NB4 (cell line): Measurements from ENCODE around the gene RPTN.

Experiments used
- DNase-seq: peaks from one replicate; pipeline ENCODE4 v3.0.0; 2010; ENCODE audit warnings: low read depth
- H3K4me3 ChIP-seq: one replicate; pipeline ENCODE4 v1.5.1; 2011; ENCODE audit warnings: mild to moderate bottlenecking, low read depth, low read length, moderate library complexity
- MAX ChIP-seq: IDR thresholded peaks from 2 replicates; pipeline ENCODE4 v1.6.1; 2011; ENCODE audit warnings: low read depth, low read length
- MYC ChIP-seq: IDR thresholded peaks from 2 replicates; pipeline ENCODE4 v1.6.1; 2011; ENCODE audit warnings: low read depth, low read length
- POLR2A ChIP-seq: IDR thresholded peaks from 2 replicates; pipeline ENCODE4 v1.6.1; 2011; ENCODE audit warnings: mild to moderate bottlenecking; ENCODE audit not compliant: insufficient read length; ENCODE audit errors: extremely low read depth
- TF ChIP-seq, protein P1 (sequence below): IDR thresholded peaks from one replicate; pipeline ENCODE4 v1.5.1; 2012; ENCODE audit warnings: low read depth, low read length

RPTN gene, protein sequence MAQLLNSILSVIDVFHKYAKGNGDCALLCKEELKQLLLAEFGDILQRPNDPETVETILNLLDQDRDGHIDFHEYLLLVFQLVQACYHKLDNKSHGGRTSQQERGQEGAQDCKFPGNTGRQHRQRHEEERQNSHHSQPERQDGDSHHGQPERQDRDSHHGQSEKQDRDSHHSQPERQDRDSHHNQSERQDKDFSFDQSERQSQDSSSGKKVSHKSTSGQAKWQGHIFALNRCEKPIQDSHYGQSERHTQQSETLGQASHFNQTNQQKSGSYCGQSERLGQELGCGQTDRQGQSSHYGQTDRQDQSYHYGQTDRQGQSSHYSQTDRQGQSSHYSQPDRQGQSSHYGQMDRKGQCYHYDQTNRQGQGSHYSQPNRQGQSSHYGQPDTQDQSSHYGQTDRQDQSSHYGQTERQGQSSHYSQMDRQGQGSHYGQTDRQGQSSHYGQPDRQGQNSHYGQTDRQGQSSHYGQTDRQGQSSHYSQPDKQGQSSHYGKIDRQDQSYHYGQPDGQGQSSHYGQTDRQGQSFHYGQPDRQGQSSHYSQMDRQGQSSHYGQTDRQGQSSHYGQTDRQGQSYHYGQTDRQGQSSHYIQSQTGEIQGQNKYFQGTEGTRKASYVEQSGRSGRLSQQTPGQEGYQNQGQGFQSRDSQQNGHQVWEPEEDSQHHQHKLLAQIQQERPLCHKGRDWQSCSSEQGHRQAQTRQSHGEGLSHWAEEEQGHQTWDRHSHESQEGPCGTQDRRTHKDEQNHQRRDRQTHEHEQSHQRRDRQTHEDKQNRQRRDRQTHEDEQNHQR

GRCh38 chr1:152159144-152159543, at the start of gene RPTN:
TSS of gene RPTN (minus strand) at chr1:152159228. CDS start at chr1:152157889, 1,339 bp downstream.
- H3K4me3 ChIP-seq = no peak within 1 kb of the TSS
- no peak for DNase-seq
- TF ChIP-seq POLR2A = no peak
- TF ChIP-seq MAX = no peak
- no peak for TF ChIP-seq MYC
- TF ChIP-seq, protein P1, sequence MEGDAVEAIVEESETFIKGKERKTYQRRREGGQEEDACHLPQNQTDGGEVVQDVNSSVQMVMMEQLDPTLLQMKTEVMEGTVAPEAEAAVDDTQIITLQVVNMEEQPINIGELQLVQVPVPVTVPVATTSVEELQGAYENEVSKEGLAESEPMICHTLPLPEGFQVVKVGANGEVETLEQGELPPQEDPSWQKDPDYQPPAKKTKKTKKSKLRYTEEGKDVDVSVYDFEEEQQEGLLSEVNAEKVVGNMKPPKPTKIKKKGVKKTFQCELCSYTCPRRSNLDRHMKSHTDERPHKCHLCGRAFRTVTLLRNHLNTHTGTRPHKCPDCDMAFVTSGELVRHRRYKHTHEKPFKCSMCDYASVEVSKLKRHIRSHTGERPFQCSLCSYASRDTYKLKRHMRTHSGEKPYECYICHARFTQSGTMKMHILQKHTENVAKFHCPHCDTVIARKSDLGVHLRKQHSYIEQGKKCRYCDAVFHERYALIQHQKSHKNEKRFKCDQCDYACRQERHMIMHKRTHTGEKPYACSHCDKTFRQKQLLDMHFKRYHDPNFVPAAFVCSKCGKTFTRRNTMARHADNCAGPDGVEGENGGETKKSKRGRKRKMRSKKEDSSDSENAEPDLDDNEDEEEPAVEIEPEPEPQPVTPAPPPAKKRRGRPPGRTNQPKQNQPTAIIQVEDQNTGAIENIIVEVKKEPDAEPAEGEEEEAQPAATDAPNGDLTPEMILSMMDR = no peak

DNA sequence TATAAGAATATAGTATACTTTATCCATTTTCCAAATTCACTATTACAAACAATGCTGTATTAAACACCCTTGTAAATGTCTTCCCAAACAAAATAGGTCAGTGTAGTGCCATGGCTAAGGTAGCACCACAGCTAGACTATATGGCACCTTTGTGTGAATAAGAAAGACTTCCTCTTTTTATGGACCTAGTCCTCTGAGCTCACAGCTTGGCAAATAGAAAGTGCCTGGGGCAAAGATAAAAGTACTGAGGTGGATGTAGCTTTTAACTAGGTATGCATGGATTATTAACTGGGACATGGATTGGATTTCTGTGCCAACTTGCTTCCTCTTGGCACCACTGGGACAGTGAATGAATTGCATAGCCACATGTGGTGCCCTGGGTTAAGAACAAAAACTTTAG, 40.0 kb upstream of the RPTN start:
- TF ChIP-seq, protein P1 = no peak
- TF ChIP-seq MAX (no peak), POLR2A (no peak), MYC (no peak)
- no peak overlapping the region for H3K4me3 ChIP-seq
- no peak for DNase-seq

DNA sequence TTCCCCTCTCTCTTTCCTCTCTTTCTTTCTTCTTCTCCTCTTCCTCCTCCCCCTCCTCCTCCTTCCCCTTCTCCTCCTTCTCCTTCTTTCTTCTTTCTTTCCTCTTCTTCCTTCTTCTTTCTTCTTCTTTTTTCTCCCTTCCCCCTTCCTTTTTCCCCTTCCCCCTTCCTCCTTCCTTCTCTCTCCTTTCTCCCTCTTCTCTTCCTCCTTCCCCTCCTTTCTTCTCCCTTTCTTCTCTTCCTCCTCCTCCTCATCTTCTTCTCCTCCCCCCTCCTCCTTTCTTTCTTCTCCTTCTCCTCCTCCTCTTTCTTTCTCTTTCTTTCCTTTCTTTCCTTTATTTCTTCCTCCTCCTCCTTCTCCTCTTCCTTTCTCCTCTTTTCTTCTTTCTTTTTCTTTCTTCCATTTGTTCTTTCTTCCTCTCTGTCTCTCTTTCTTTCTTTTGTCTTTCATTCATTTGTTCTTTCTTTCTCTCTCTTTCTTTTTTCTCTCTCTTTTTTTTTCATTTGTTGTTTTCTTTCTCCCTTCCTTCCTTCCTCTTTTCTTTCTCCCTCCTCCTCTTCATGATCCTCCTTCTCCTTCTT, 38.4 kb upstream of the RPTN start:
- H3K4me3 ChIP-seq = no peak overlapping the region
- no peak for DNase-seq

GRCh38 chr1:152191711-152192110, 32.7 kb upstream of the RPTN start:
- H3K4me3 ChIP-seq = no peak overlapping the region
- TF ChIP-seq POLR2A (no peak), MAX (no peak), MYC (no peak)
- TF ChIP-seq, protein P1 = no peak
- DNase-seq = no peak

More for the DNA sequence above, 38.4 kb upstream of the RPTN start:
- TF ChIP-seq MAX (no peak), POLR2A (no peak), MYC (no peak)
- TF ChIP-seq, protein P1 = no peak

GRCh38 chr1:152191260-152191659, 32.2 kb upstream of the RPTN start:
- H3K4me3 ChIP-seq = no peak overlapping the region
- DNase-seq = no peak
- TF ChIP-seq, protein P1 = no peak
- TF ChIP-seq MYC = no peak
- TF ChIP-seq POLR2A = no peak
